NCI-H1092 (cell line): ENCODE results near the gene ZGRF1.
"Not testable (repeated sequence)": the region's sequence is repeated elsewhere in the genome, so short reads cannot be mapped to it uniquely, and the experiment has no call there.

Experiments
- DNase-seq: peaks from one replicate; lab custom pipeline; 2025; lab: John Stamatoyannopoulos, UW

Gene ZGRF1

DNA sequence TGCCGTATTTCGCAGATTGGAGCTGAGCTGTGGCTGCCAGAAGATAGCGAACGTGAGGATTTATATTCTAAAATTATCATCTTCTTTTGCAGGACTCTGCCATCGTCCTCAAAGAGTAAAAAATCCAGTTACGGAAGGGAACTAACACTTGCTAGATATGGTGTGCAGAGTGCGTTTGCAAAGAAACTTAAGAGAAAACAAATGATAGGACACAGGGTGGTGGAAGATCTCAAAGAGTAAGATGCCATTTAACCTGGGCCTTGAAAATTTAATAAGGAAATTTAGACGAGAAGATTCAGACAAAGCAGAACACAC lies 800 bp upstream of the ZGRF1 start:
- DNase-seq, result no peak

- DNase-seq, result peak; percentile 0
Observed at GRCh38 chr4:112633477-112634235, 3.1 kb downstream of the ZGRF1 start.

- DNase-seq, result no peak
Observed at GRCh38 chr4:112626228-112626627, 10.5 kb downstream of the ZGRF1 start.

- no peak for DNase-seq
Observed at GRCh38 chr4:112616984-112617383, 19.7 kb downstream of the ZGRF1 start.

DNA sequence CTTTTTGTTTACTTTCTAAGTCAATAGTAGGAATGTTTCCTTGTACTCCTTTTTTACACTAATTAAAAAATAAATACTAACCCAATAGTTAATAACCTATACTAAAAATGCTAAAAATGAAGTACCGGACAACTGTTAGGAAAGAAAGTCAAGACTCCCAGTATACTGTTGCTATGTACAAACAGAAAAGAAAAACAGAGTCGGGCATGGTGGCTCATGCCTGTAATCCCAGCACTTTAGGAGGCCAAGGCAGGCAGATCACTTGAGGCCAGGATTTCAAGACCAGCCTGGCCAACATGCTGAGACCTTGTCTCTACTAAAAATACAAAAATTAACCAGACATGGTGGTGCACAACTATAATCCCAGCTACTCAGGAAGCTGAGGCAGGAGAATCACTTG lies 23.9 kb downstream of the ZGRF1 start:
- DNase-seq, result not testable (repeated sequence)

GRCh38 chr4:112604589-112604988 lies 32.1 kb downstream of the ZGRF1 start:
- DNase-seq, result peak; percentile 3

GRCh38 chr4:112594993-112595392 lies 41.7 kb downstream of the ZGRF1 start:
- no peak for DNase-seq

- no peak for DNase-seq
Observed at GRCh38 chr4:112593438-112594133, 43.1 kb downstream of the ZGRF1 start.

DNA sequence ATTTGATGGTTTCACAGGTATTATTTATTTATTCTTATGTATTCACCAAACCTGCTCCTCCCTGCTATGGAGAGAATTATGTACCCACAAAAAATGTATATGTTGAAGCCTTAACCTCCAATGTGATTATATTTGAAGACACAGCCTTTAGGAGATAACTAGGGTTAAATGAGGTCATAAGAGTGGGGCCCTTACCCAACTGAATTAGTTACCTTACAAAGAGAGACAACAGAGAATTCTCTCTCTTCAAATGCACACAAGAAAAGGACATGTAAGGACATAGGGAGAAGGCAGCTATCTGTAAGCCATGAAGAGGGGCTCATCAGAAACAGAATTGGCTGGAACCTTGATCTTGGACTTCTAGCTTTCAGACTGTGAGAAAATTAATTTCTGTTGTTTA lies 44.0 kb downstream of the ZGRF1 start:
- no peak for DNase-seq

DNA sequence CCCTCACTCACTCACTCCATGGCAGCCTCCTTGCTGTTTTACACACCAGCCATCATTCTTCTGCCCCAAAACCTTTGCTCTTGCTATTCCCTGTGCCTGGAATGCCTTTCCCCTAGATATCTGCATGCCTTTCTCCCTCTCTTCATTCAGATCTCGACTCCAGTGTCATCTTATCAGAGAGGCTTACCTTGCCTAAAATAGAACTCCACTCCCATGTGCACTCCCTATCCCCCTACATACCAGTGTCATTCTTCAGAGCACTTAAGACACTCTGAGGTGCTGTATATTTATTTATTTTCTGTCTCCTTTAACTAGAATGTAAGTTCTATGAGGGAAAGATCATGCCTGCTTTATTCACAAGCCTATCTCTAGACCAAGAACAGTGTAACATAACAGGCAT lies 45.1 kb downstream of the ZGRF1 start:
- no peak for DNase-seq

DNA sequence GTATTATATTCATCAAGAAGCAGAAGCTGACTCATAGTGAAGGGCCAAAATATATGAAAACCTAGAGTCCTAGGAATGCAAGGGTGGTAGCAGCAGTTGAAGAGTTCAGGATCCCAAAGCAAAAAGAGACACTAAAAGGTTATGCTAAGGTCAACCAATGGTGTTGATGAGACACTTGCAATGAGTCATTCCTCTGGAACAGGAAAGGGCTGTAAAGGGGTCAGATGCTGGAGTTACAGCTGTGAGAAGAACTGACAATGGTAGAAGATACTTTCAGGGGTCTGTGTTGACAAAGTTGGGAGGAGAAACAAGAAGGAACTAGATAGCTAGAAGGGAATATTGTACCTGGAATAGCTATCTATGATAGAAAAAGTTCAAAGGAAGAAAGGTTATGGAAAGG lies 47.5 kb downstream of the ZGRF1 start:
- DNase-seq, result no peak

- DNase-seq, result no peak
Observed at GRCh38 chr4:112585977-112586736, 50.6 kb downstream of the ZGRF1 start.

- DNase-seq, result no peak
Observed at GRCh38 chr4:112567536-112567935, 69.2 kb downstream of the ZGRF1 start.

GRCh38 chr4:112564706-112565270 lies 71.9 kb downstream of the ZGRF1 start:
- DNase-seq, result no peak

- no peak for DNase-seq
Observed at GRCh38 chr4:112563431-112564200, 73.1 kb downstream of the ZGRF1 start.

- DNase-seq, result no peak
Observed at GRCh38 chr4:112562254-112562879, 74.3 kb downstream of the ZGRF1 start.

DNA sequence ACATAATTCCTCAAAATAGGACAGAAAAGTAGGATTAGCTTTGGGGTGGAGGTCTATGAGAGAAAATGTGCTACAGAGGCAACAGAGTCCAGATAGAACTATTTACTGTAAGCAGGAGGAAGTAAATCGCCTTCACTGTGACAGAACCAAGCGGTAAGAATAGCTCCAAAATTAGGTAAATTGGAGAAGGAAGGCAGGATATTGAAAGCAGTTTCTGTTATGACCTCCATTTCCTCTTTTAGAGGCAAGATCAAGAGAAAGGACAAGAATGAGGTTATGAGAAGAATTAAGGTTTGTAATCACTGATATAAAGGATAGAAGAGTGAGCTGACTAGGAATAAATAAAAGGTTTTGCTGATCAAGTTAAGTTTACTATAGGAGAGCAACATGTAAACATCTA lies 76.6 kb downstream of the ZGRF1 start:
- DNase-seq, result no peak

DNA sequence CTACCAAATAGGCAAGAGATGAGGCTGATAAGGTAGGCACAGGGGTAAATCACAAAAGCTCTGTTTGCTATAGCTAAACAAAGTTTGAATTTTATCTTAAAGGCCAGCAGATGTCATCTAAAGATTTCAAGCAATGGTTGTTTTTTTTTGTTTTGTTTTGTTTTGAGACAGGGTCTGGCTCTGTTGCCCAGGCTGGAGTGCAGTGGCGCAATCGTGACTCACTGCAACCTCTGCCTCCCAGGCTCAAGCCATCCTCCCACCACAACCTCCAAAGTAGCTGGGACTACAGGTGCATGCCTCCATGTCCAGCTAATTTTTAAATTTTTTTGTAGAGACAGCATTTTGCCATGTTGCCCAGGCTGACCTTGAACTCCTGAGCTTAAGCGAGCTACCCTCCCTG lies 77.7 kb downstream of the ZGRF1 start:
- DNase-seq, result no peak

DNA sequence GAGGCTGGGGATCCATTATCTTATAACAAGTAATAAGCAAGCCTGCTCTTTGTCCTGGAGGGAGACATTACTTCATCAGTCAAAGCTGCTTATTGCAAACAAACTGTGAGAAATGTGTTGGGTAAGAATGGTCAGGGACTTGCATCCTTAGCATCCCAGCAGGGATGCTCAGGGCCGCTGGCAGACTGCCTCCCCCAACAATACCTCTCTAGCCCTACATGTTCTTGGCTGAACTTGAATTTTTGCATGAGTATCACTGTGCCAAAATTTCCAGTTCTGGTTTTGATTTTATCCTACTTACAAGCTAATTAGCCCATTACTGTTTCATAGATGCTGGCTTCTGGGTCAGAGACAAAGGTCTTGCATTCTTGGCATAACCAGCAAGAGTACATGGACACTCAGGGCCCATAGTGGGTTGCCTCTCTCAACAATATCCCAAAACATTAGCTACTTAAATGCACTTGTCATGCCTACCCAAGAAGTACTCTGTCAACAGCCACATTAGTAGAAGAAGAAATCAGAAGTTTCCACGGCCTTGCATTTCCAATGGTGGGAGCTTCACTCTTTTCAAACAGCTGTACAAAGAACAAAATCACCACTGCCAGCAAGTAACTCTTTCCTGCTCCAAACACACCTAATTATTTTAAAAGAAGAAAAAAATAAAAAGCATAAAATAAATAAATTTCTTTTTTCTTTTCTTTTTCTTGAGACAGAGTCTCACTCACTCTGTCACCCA lies 78.9 kb downstream of the ZGRF1 start:
- no peak for DNase-seq

GRCh38 chr4:112554271-112554670 lies 82.4 kb downstream of the ZGRF1 start:
- not testable (repeated sequence) for DNase-seq

DNA sequence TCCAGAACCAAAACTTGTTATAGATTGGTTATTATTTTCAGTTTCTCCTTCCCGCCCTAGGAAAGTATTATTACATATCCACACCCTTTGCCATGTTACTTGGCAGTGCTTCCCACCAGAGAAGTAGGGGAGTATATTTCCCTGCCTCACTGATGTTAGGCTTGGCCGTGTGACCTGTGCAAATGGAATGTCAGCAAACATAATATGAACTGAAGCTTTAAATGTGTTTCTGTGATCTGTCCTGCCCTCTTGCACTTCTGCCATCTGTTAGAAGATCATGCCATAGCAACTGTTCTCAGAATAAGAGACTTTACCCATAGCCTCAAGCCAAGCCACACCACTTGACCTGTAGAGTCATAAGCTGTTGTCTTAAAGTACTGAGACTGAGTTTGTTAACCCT lies 84.0 kb downstream of the ZGRF1 start:
- DNase-seq, result no peak
